Liver (tissue), 9 donors: ENCODE results near the gene SOX21. TPM values are rescaled to one million over a fixed set of nuclear protein-coding genes. Genes with fewer than 3 reads are reported as not detected.

Experiments used
- DNase-seq: peaks from one replicate; pipeline ENCODE4 v3.0.0-alpha.2; 2017; ENCODE audit warnings: low spot score
- H3K27ac ChIP-seq, 2 donors: one replicate each; pipeline ENCODE4 v1.7.0; 2013; ENCODE audit warnings: inconsistent platforms in 2 of 2, low read length in 2 of 2, control low read depth in 1 of 2, low read depth in 1 of 2, mild to moderate bottlenecking in 1 of 2
- H3K27me3 ChIP-seq, 4 donors: one replicate each; pipeline versions ENCODE4 v1.6.1 to v1.7.0; 2013; ENCODE audit warnings: low read length in 3 of 4, inconsistent platforms in 1 of 4, mild to moderate bottlenecking in 1 of 4, moderate library complexity in 1 of 4; ENCODE audit not compliant: control insufficient read depth in 4 of 4, insufficient read depth in 4 of 4
- H3K36me3 ChIP-seq, 4 donors: one replicate each; pipeline versions ENCODE4 v1.6.1 to v1.7.0; 2013; ENCODE audit warnings: low read length in 3 of 4, mild to moderate bottlenecking in 3 of 4, low read depth in 1 of 4, moderate library complexity in 1 of 4; ENCODE audit not compliant: control insufficient read depth in 4 of 4, insufficient read depth in 3 of 4
- H3K4me1 ChIP-seq, 4 donors: one replicate each; pipeline versions ENCODE4 v1.6.1 to v1.7.0; 2013; ENCODE audit warnings: low read length in 3 of 4, mild to moderate bottlenecking in 3 of 4, moderate library complexity in 1 of 4; ENCODE audit not compliant: control insufficient read depth in 4 of 4, insufficient read depth in 4 of 4
- H3K4me3 ChIP-seq, 3 donors: one replicate each; pipeline versions ENCODE4 v1.6.1 to v1.7.0; 2013; ENCODE audit warnings: low read length in 3 of 3, control low read depth in 1 of 3, low read depth in 1 of 3, mild to moderate bottlenecking in 1 of 3
- H3K9ac ChIP-seq, 2 donors: one replicate each; pipeline ENCODE4 v1.7.0; 2013; ENCODE audit warnings: low read length in 2 of 2, mild to moderate bottlenecking in 2 of 2, moderate library complexity in 2 of 2, control low read depth in 1 of 2, low read depth in 1 of 2
- H3K9me3 ChIP-seq, 4 donors: one replicate each; pipeline versions ENCODE4 v1.6.1 to v1.7.0; 2013; ENCODE audit warnings: low read length in 3 of 4; ENCODE audit not compliant: control insufficient read depth in 4 of 4
- ATF3 ChIP-seq: IDR thresholded peaks from 2 replicates; pipeline ENCODE4 v1.6.1; 2016; ENCODE audit warnings: antibody characterized with exemption
- CTCF ChIP-seq: fragments of 150-350 bp; IDR thresholded peaks from 2 replicates; pipeline ENCODE4 v1.5.1; 2017; ENCODE audit warnings: improper control_type of control experiment, low read depth, low read length; ENCODE audit not compliant: missing input control
- EGR1 ChIP-seq, 2 donors: IDR thresholded peaks; 2 replicates each; pipeline ENCODE4 v1.6.1; 2016 to 2018; ENCODE audit warnings: antibody characterized with exemption in 2 of 2, low read depth in 2 of 2
- FOXA1 ChIP-seq: IDR thresholded peaks from 2 replicates; pipeline ENCODE4 v1.6.1; 2016; ENCODE audit warnings: antibody characterized with exemption
- FOXA2 ChIP-seq: IDR thresholded peaks from 2 replicates; pipeline ENCODE4 v1.6.1; 2016; ENCODE audit warnings: antibody characterized with exemption
- GABPA ChIP-seq, 2 donors: IDR thresholded peaks in 1 of 2; conservative IDR thresholded peaks in 1 of 2; 2 replicates each; pipeline ENCODE4 v1.6.1; 2016; ENCODE audit warnings: antibody characterized with exemption in 2 of 2, mild to moderate bottlenecking in 1 of 2, moderate library complexity in 1 of 2
- HNF4A ChIP-seq, 2 donors: conservative IDR thresholded peaks; 2 replicates each; pipeline ENCODE4 v1.6.1; 2016; ENCODE audit warnings: antibody characterized with exemption in 2 of 2, mild to moderate bottlenecking in 2 of 2
- HNF4G ChIP-seq: IDR thresholded peaks from 2 replicates; pipeline ENCODE4 v1.6.1; 2016; ENCODE audit warnings: antibody characterized with exemption
- JUND ChIP-seq, 2 donors: IDR thresholded peaks; 2 replicates each; pipeline ENCODE4 v1.6.1; 2016; ENCODE audit warnings: antibody characterized with exemption in 2 of 2
- MAX ChIP-seq: IDR thresholded peaks from 2 replicates; pipeline ENCODE4 v1.6.1; 2016; ENCODE audit warnings: antibody characterized with exemption
- NR2F2 ChIP-seq: IDR thresholded peaks from 2 replicates; pipeline ENCODE4 v1.6.1; 2016; ENCODE audit warnings: antibody characterized with exemption
- RAD21 ChIP-seq, 2 donors: IDR thresholded peaks; 2 replicates each; pipeline ENCODE4 v1.6.1; 2016; ENCODE audit warnings: antibody characterized with exemption in 2 of 2, mild to moderate bottlenecking in 2 of 2
- REST ChIP-seq: IDR thresholded peaks from 2 replicates; pipeline ENCODE4 v1.6.1; 2016; ENCODE audit warnings: antibody characterized with exemption, mild to moderate bottlenecking
- RXRA ChIP-seq, 2 donors: IDR thresholded peaks; 2 replicates each; pipeline ENCODE4 v1.6.1; 2017 to 2018; ENCODE audit warnings: antibody characterized with exemption in 2 of 2, mild to moderate bottlenecking in 1 of 2
- SP1 ChIP-seq: IDR thresholded peaks from 2 replicates; pipeline ENCODE4 v1.6.1; 2018; ENCODE audit warnings: antibody characterized with exemption, mild to moderate bottlenecking
- TAF1 ChIP-seq: conservative IDR thresholded peaks from 2 replicates; pipeline ENCODE4 v1.6.1; 2016; ENCODE audit warnings: antibody characterized with exemption, mild to moderate bottlenecking
- YY1 ChIP-seq: IDR thresholded peaks from 2 replicates; pipeline ENCODE4 v1.6.1; 2016; ENCODE audit warnings: antibody characterized with exemption, mild to moderate bottlenecking
- ZBTB33 ChIP-seq: IDR thresholded peaks from 2 replicates; pipeline ENCODE4 v1.6.1; 2016; ENCODE audit warnings: antibody characterized with exemption
- WGBS: extraction: QIAGEN DNeasy Blood & Tissue Kit; methylation state at CpG from one replicate; pipeline ENCODE4 v1.1.7; 2013; 5-methylcytosine and 5-hydroxymethylcytosine counted together
- polyA plus RNA-seq, 2 donors: library from polyadenylated mRNA; stranded (reverse) in 1 of 2; unstranded in 1 of 2; fragments of 200-250 nt in 1 of 2; fragments of >200 nt in 1 of 2; fragmentation: Nextera tagmentation in 1 of 2; extraction: Ambion mirVana in 1 of 2; gene quantifications; one replicate each; pipeline versions ENCODE4 v1.2.1 to v1.2.3, GENCODE V29; 2013 to 2015
- total RNA-seq, 2 donors: library from RNA; depleted of rRNA; stranded (reverse); fragments of >200 nt; gene quantifications; one replicate each; pipeline ENCODE4 v1.2.3, GENCODE V29; 2014
- donor health status: healthy.
- donor health status: healthy.
- donor health status: healthy.
- donor health status: healthy.
- donor health status: healthy.

SOX21 gene
- total and polyA plus RNA-seq, 4 donors: not detected

GRCh38 chr13:94678845-94679244 is 33.5 kb downstream of the SOX21 start:
- H3K4me1 ChIP-seq: no peaks in the 10 kb centered on the region
- H3K27me3 ChIP-seq: no peaks in the 10 kb centered on the region
- H3K36me3 ChIP-seq: no peaks in the 10 kb centered on the region
- DNase-seq: no peak
- WGBS: 92% methylated on average over 2 of the region's 2 CpGs
- no peak for TF ChIP-seq GABPA (IDR thresholded peaks at IDR 0.05 in 1 of 2, conservative IDR thresholded peaks at IDR 0.05 in 1 of 2)
- no peak for TF ChIP-seq HNF4A (conservative IDR thresholded peaks at IDR 0.05)
- TF ChIP-seq JUND (IDR thresholded peaks at IDR 0.05): no peak
- TF ChIP-seq ATF3: no peak
- no peak for TF ChIP-seq RXRA (IDR thresholded peaks at IDR 0.05)
- no peak for TF ChIP-seq YY1
- TF ChIP-seq ZBTB33: no peak
- TF ChIP-seq HNF4G: no peak
- no peak for TF ChIP-seq FOXA1
- no peak for TF ChIP-seq MAX
- no peak for TF ChIP-seq CTCF
- TF ChIP-seq REST: no peak
- TF ChIP-seq TAF1: no peak
- no peak for TF ChIP-seq FOXA2
- no peak for TF ChIP-seq NR2F2
- TF ChIP-seq SP1: no peak
- TF ChIP-seq EGR1 (IDR thresholded peaks at IDR 0.05; ENCODE audit: low read depth in 2 of 2): no peak
- no peak for TF ChIP-seq RAD21 (IDR thresholded peaks at IDR 0.05)
- no peak overlapping the region for H3K4me3 ChIP-seq
- no peaks in the 10 kb centered on the region for H3K9me3 ChIP-seq
- no peak overlapping the region for H3K27ac ChIP-seq
- no peak overlapping the region for H3K9ac ChIP-seq
